GM12801 (cell line): Measurements from ENCODE around the gene A3GALT2.

Source experiments
- TF ChIP-seq, protein P1 (sequence below): IDR thresholded peaks from one replicate; pipeline ENCODE4 v1.5.1; 2011; ENCODE audit warnings: control low read depth; ENCODE audit not compliant: insufficient read length; ENCODE audit errors: extremely low read depth

The A3GALT2 gene

GRCh38 chr1:33294071-33295010 lies 26.6 kb downstream of the A3GALT2 start:
- TF ChIP-seq, protein P1, sequence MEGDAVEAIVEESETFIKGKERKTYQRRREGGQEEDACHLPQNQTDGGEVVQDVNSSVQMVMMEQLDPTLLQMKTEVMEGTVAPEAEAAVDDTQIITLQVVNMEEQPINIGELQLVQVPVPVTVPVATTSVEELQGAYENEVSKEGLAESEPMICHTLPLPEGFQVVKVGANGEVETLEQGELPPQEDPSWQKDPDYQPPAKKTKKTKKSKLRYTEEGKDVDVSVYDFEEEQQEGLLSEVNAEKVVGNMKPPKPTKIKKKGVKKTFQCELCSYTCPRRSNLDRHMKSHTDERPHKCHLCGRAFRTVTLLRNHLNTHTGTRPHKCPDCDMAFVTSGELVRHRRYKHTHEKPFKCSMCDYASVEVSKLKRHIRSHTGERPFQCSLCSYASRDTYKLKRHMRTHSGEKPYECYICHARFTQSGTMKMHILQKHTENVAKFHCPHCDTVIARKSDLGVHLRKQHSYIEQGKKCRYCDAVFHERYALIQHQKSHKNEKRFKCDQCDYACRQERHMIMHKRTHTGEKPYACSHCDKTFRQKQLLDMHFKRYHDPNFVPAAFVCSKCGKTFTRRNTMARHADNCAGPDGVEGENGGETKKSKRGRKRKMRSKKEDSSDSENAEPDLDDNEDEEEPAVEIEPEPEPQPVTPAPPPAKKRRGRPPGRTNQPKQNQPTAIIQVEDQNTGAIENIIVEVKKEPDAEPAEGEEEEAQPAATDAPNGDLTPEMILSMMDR = no peak

DNA sequence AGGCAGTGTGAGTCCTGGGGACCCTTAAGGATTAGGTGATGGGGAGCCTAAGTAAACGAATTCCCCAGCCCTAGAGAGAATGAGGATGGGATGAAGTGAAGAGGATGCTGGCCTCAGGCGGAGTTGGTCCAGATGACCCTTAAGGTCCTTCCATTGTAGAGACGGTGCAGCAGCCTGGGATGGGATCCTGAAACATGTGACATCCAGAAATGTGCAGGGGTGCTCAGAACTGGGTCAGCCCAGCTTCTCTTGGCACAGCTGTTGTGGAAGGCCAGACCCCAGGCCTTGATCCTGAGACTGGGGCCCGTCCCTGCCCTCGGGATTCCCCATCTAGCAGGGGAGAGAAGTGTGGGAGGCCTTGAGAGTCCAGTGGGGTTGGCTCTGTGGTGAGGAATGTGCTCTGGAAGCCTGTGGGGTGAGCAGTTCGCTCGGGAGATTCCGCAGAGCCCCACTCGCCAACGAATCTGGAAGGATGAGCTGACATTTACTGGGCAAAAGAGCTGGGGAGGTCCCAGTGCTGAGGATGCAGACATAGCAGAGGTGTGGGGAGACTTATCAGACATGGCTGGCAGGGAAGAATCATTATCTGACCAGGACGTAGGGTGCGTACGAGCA lies 28.1 kb downstream of the A3GALT2 start:
- TF ChIP-seq, protein P1 = no peak

DNA sequence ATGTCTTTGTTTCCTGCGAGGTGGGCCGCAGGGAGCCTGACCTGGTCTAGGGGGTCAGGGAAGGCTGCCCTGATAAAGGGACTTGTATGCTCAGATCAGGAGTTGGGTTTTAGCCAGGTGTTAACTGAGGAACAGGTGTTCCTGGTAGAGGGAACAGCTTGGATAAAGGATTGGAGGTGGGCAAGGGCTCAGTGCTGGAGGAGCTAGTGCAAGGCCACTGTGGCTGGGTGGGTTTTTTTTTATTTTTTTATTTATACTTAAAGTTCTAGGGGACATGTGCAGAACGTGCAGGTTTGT lies 31.1 kb downstream of the A3GALT2 start:
- TF ChIP-seq, protein P1 = no peak

DNA sequence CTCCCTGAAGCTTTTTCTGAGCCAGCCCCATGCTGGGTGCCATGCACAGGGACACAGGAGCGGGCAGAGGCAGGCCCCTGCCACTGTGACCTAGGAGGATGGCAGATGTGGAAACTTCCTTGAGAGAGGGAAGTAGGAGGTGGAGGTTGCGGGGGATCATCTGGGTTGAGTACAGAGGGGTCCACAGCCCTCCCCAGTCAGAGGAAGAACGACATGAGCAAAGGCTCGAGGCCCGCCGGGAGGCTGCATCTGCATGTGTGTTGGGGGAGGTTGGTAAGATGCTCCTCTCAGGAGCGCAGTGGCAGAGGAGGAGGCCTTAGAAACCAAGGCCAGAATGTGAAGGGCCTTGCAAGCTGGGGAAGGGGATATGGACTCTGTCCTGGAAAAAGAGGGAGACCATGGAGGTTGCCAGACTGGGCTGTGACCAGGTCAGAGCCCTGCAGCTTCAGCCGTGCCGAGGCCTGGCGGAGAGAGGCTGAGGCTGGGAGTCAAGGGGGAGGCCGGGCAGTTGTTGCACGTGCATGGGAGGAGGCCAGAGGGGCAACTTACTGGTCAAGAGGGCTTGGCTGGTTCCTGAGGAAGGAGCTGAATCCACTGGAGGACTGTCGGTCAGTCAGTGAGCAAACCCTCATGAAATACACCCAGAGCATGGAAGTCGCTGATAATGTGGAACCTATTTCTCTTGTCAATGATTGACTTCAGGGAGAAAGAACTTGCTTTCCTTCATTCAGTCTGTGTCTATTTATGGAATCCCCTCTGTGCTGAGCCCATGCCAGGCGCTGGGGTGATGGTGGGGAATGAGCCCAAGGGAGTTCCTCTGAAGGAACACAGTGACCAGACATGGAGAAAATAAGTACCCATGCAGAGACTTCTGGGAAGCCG lies 31.7 kb downstream of the A3GALT2 start:
- TF ChIP-seq, protein P1 = no peak

GRCh38 chr1:33287317-33287716 lies 33.6 kb downstream of the A3GALT2 start:
- TF ChIP-seq, protein P1 = no peak

GRCh38 chr1:33286451-33287185 lies 34.3 kb downstream of the A3GALT2 start:
- TF ChIP-seq, protein P1 = no peak

- TF ChIP-seq, protein P1 = no peak
Measured at GRCh38 chr1:33284049-33284448, 36.8 kb downstream of the A3GALT2 start.
